ENCODE results near the gene PRAMEF12. TPM values are rescaled to one million over a fixed set of nuclear protein-coding genes. Genes with fewer than 3 reads are reported as not detected.

The PRAMEF12 gene
- polyA plus RNA-seq, 1 of the 3 experiments (the other 2 are of a cell fraction): not detected

- Histone ChIP-seq H3K9me2 (no peaks in the 10 kb centered on the region), H3K79me2 (ENCODE audit: insufficient read depth) (no peaks in the 10 kb centered on the region), H3K4me2 (no peak overlapping the region), H4K20me1 (ENCODE audit: insufficient read depth) (no peaks in the 10 kb centered on the region), H3K27me3 (ENCODE audit: insufficient read depth) (peaks cover 7% of the 10 kb centered on the region; the same call in 1 of the 2 replicates), H3K4me3 (ENCODE audit: low read depth in 2 of 2, low read length in 1 of 2) (no peak overlapping the region), H3K9ac (no peak overlapping the region), H3K4me1 (ENCODE audit: control insufficient read depth in 1 of 2, insufficient read depth in 2 of 2, low read depth in 1 of 2, low read length in 1 of 2) (no peaks in the 10 kb centered on the region), H3K36me3 (replicated peaks in 1 of 2; ENCODE audit: control insufficient read depth in 1 of 2, insufficient read depth in 2 of 2, low read length in 1 of 2) (no peaks in the 10 kb centered on the region), H2AFZ (ENCODE audit: low read depth) (no peak overlapping the region), H3F3A (replicated peaks; ENCODE audit: insufficient read depth) (no peaks in the 10 kb centered on the region), H3K27ac (ENCODE audit: low read depth in 2 of 2, low read length in 1 of 2) (no peak overlapping the region), H3K9me3 (no peaks in the 10 kb centered on the region)
- ChIA-PET POLR2A (no interaction called here), CTCF (interaction anchor here (0.5 to 0.8 kb wide), 2 partner anchors 118 to 119 kb away, joined by 3 read pairs; no protein-coding TSS in a partner anchor)
- WGBS (ENCODE audit: low lambda C conversion rate): 11% methylated on average over 8 of the region's 15 CpGs
- DNase-seq: no peak
- TF ChIP-seq RFX5 (IDR thresholded peaks at IDR 0.05; ENCODE audit: low read length) (no peak), FOXJ3 (CRISPR knock-in tag; IDR thresholded peaks at IDR 0.05) (no peak), POLR2AphosphoS5 (IDR thresholded peaks at IDR 0.05; ENCODE audit: low read depth, low read length) (no peak), GATA2 (CRISPR knock-in tag; IDR thresholded peaks at IDR 0.05) (no peak), FOXM1 (IDR thresholded peaks at IDR 0.05; ENCODE audit: low read depth) (no peak), NFIC (IDR thresholded peaks at IDR 0.05; ENCODE audit: borderline replicate concordance) (no peak), SIN3A (IDR thresholded peaks at IDR 0.05; ENCODE audit: borderline replicate concordance, low read depth, low read length) (no peak), RAD21 (IDR thresholded peaks at IDR 0.05; ENCODE audit: low read length) (no peak), TAF1 (IDR thresholded peaks at IDR 0.05; ENCODE audit: borderline replicate concordance, low read depth, low read length) (no peak), USF1 (IDR thresholded peaks at IDR 0.05; ENCODE audit: borderline replicate concordance, low read depth) (no peak), USF2 (IDR thresholded peaks at IDR 0.05; ENCODE audit: borderline replicate concordance, low read depth, low read length) (no peak), YY1 (IDR thresholded peaks at IDR 0.05; ENCODE audit: low read depth) (no peak), TEAD4 (IDR thresholded peaks at IDR 0.05; ENCODE audit: borderline replicate concordance, insufficient read depth) (no peak), GABPA (IDR thresholded peaks at IDR 0.05; ENCODE audit: low read depth) (no peak), NRF1 (IDR thresholded peaks at IDR 0.05; ENCODE audit: low read depth, low read length) (no peak), MXI1 (IDR thresholded peaks at IDR 0.05; ENCODE audit: low read depth, low read length) (no peak)
Observed at GRCh38 chr1:12776801-12777557, 3.4 kb downstream of the PRAMEF12 start.

DNA sequence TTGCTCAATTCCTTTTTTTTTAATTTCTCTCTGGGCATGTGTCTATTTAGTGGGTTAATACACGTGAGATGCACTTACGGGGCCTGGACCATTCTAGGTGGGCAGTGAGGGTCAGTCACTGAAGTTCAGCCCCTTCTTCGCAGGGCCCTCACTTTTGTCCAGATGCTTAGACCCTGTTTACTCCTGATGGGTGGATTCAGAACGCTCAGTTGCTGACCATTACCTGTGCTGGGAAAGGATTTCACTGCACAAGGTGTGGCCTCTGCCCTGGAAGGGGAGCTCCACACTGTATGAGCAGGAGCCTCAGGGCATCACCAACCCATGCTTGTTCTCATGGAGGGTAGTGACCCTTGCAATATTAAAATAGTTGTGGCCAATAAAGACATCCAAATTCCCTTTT is 4.5 kb downstream of the PRAMEF12 start:
- Histone ChIP-seq H3K9me2 (no peaks in the 10 kb centered on the region), H3K36me3 (replicated peaks in 1 of 2; ENCODE audit: control insufficient read depth in 1 of 2, insufficient read depth in 2 of 2, low read length in 1 of 2) (no peaks in the 10 kb centered on the region), H4K20me1 (ENCODE audit: insufficient read depth) (no peaks in the 10 kb centered on the region), H3K9me3 (no peaks in the 10 kb centered on the region), H3K9ac (no peak overlapping the region), H3K4me1 (ENCODE audit: control insufficient read depth in 1 of 2, insufficient read depth in 2 of 2, low read depth in 1 of 2, low read length in 1 of 2) (no peaks in the 10 kb centered on the region), H3K79me2 (ENCODE audit: insufficient read depth) (no peaks in the 10 kb centered on the region), H3K4me2 (no peak overlapping the region), H3K4me3 (ENCODE audit: low read depth in 2 of 2, low read length in 1 of 2) (no peak overlapping the region), H3K27ac (ENCODE audit: low read depth in 2 of 2, low read length in 1 of 2) (no peak overlapping the region), H3K27me3 (ENCODE audit: insufficient read depth) (peaks cover 7% of the 10 kb centered on the region; the same call in 1 of the 2 replicates), H2AFZ (ENCODE audit: low read depth) (no peak overlapping the region), H3F3A (replicated peaks; ENCODE audit: insufficient read depth) (no peaks in the 10 kb centered on the region)
- WGBS (ENCODE audit: low lambda C conversion rate): 25% methylated on average over 4 of the region's 4 CpGs
- CTCF ChIA-PET: no interaction called here
- no peak for TF ChIP-seq FOXM1 (IDR thresholded peaks at IDR 0.05; ENCODE audit: low read depth)
- no peak for TF ChIP-seq USF2 (IDR thresholded peaks at IDR 0.05; ENCODE audit: borderline replicate concordance, low read depth, low read length)
- TF ChIP-seq SMC3 (IDR thresholded peaks at IDR 0.05; ENCODE audit: low read depth, low read length): no peak
- TF ChIP-seq EZH2phosphoT487 (IDR thresholded peaks at IDR 0.05; ENCODE audit: borderline replicate concordance, low read depth): no peak
- TF ChIP-seq FOXJ3 (CRISPR knock-in tag; IDR thresholded peaks at IDR 0.05): no peak
- TF ChIP-seq RXRA (IDR thresholded peaks at IDR 0.05; ENCODE audit: borderline replicate concordance, low read depth): no peak
- TF ChIP-seq USF1 (IDR thresholded peaks at IDR 0.05; ENCODE audit: borderline replicate concordance, low read depth): no peak
- POLR2A ChIA-PET: no interaction called here
- no peak for DNase-seq

Measured in SK-N-SH (cell line).